ENCODE data around the gene RBM26. TPM values are rescaled to one million over a fixed set of nuclear protein-coding genes. Genes with fewer than 3 reads are reported as not detected.
A peak's percentile ranks its signal among the peaks of the same experiment; 100 is the strongest.

The RBM26 gene
- total RNA-seq, 1 donor = 50.5 TPM

- DNase-seq (ENCODE audit: low read depth) = no peak
- TF ChIP-seq CTCF (IDR thresholded peaks at IDR 0.05; ENCODE audit: insufficient read depth, low read depth, low read length) = no peak
- H3K4me3 ChIP-seq (ENCODE audit: low read depth, low read length) = no peak overlapping the region
Measured at GRCh38 chr13:79427265-79427664, 21.2 kb upstream of the RBM26 start.

- DNase-seq (ENCODE audit: low read depth) = peak; percentile 73
- no peak overlapping the region for H3K4me3 ChIP-seq (ENCODE audit: low read depth, low read length)
- peak; percentile 57 for TF ChIP-seq CTCF (IDR thresholded peaks at IDR 0.05; ENCODE audit: insufficient read depth, low read depth, low read length)
Measured at GRCh38 chr13:79423801-79424642, 18.0 kb upstream of the RBM26 start.

- H3K4me3 ChIP-seq (ENCODE audit: low read depth, low read length) = no peak overlapping the region
- DNase-seq (ENCODE audit: low read depth) = no peak
- TF ChIP-seq CTCF (IDR thresholded peaks at IDR 0.05; ENCODE audit: insufficient read depth, low read depth, low read length) = no peak
Measured at GRCh38 chr13:79423340-79423739, 17.3 kb upstream of the RBM26 start.

- TF ChIP-seq CTCF (IDR thresholded peaks at IDR 0.05; ENCODE audit: insufficient read depth, low read depth, low read length) = no peak
- no peak for DNase-seq (ENCODE audit: low read depth)
- no peak overlapping the region for H3K4me3 ChIP-seq (ENCODE audit: low read depth, low read length)
Measured at GRCh38 chr13:79419365-79419764, 13.3 kb upstream of the RBM26 start.

- no peak for DNase-seq (ENCODE audit: low read depth)
- TF ChIP-seq CTCF (IDR thresholded peaks at IDR 0.05; ENCODE audit: insufficient read depth, low read depth, low read length) = no peak
- H3K4me3 ChIP-seq (ENCODE audit: low read depth, low read length) = no peak overlapping the region
Measured at GRCh38 chr13:79417741-79418140, 11.7 kb upstream of the RBM26 start.

GRCh38 chr13:79413521-79413920 lies 7.5 kb upstream of the RBM26 start:
- no peak for TF ChIP-seq CTCF (IDR thresholded peaks at IDR 0.05; ENCODE audit: insufficient read depth, low read depth, low read length)
- no peak overlapping the region for H3K4me3 ChIP-seq (ENCODE audit: low read depth, low read length)
- DNase-seq (ENCODE audit: low read depth) = no peak

- no peak for TF ChIP-seq CTCF (IDR thresholded peaks at IDR 0.05; ENCODE audit: insufficient read depth, low read depth, low read length)
- DNase-seq (ENCODE audit: low read depth) = no peak
Measured at GRCh38 chr13:79409828-79410227, 3.8 kb upstream of the RBM26 start.

More at GRCh38 chr13:79409828-79410227, 3.8 kb upstream of the RBM26 start:
- no peak overlapping the region for H3K4me3 ChIP-seq (ENCODE audit: low read depth, low read length)

Measured in fibroblast of villous mesenchyme (primary cell).